OCI-LY3 (cell line): ENCODE measurements around the gene COIL.

Source experiments
- CTCF ChIP-seq: fragments of 200-600, 300-600 bp; sonication (generic); IDR thresholded peaks from 2 replicates; pipeline ENCODE4 v1.5.1; 2014; ENCODE audit warnings: antibody characterized with exemption, low read length, low read depth
- EZH2phosphoT487 ChIP-seq: fragments of 200-600 bp; shearing (Covaris generic); IDR thresholded peaks from 2 replicates; pipeline ENCODE4 v1.6.1; 2018; ENCODE audit warnings: antibody characterized with exemption, mixed run types, low read depth

- TF ChIP-seq CTCF (no peak), EZH2phosphoT487 (no peak)
These were observed 35.8 kb downstream of the COIL start for GRCh38 chr17:56925088-56925487.
